Activated T-cell treated with anti-CD3 and anti-CD28 coated beads for 48 hours (primary cell): ENCODE results near the gene ADI1.

ENCODE experiments used
- DNase-seq: peaks from one replicate; pipeline ENCODE4 v3.0.0-alpha.2; 2020; ENCODE audit warnings: low read depth

The ADI1 gene

GRCh38 chr2:3480352-3481010 lies 38.9 kb downstream of the ADI1 start:
- DNase-seq: no peak

GRCh38 chr2:3479430-3480320 lies 39.7 kb downstream of the ADI1 start:
- DNase-seq: no peak

GRCh38 chr2:3478846-3479385 lies 40.4 kb downstream of the ADI1 start:
- DNase-seq: no peak

- DNase-seq: no peak
Observed at GRCh38 chr2:3476985-3477327, 42.4 kb downstream of the ADI1 start.

- DNase-seq: no peak
Observed at GRCh38 chr2:3476321-3476984, 42.9 kb downstream of the ADI1 start.

- DNase-seq: no peak
Observed at GRCh38 chr2:3475771-3476170, 43.6 kb downstream of the ADI1 start.

- no peak for DNase-seq
Observed at GRCh38 chr2:3472966-3473365, 46.4 kb downstream of the ADI1 start.

GRCh38 chr2:3472296-3472695 lies 47.0 kb downstream of the ADI1 start:
- DNase-seq: no peak

GRCh38 chr2:3470856-3471737 lies 48.2 kb downstream of the ADI1 start:
- DNase-seq: no peak

GRCh38 chr2:3470166-3470651 lies 49.1 kb downstream of the ADI1 start:
- no peak for DNase-seq

- DNase-seq: no peak
Observed at GRCh38 chr2:3469486-3469885, 49.8 kb downstream of the ADI1 start.

GRCh38 chr2:3468296-3468988 lies 50.9 kb downstream of the ADI1 start:
- DNase-seq: no peak

- DNase-seq: no peak
Observed at GRCh38 chr2:3467654-3468053, 51.7 kb downstream of the ADI1 start.

GRCh38 chr2:3466966-3467365 lies 52.4 kb downstream of the ADI1 start:
- no peak for DNase-seq

- no peak for DNase-seq
Observed at GRCh38 chr2:3466482-3466863, 52.9 kb downstream of the ADI1 start.

GRCh38 chr2:3465844-3466481 lies 53.4 kb downstream of the ADI1 start:
- DNase-seq: no peak

- no peak for DNase-seq
Observed at GRCh38 chr2:3465328-3465727, 54.0 kb downstream of the ADI1 start.

GRCh38 chr2:3464401-3465005 lies 54.8 kb downstream of the ADI1 start:
- DNase-seq: no peak

- DNase-seq: no peak
Observed at GRCh38 chr2:3463944-3464343, 55.4 kb downstream of the ADI1 start.

GRCh38 chr2:3463186-3463835 lies 56.0 kb downstream of the ADI1 start:
- no peak for DNase-seq
